Activated naive CD8-positive, alpha-beta T cell (primary cell): ENCODE measurements around the gene LIX1.

Experiments
- H3K27ac Mint-ChIP-seq: one replicate; pipeline ENCODE4 v1.8.0; 2021; ENCODE audit warnings: mixed read lengths
- H3K27me3 Mint-ChIP-seq: one replicate; pipeline ENCODE4 v1.8.0; 2021; ENCODE audit warnings: mixed read lengths
- H3K36me3 Mint-ChIP-seq: one replicate; pipeline ENCODE4 v1.8.0; 2021; ENCODE audit warnings: mixed read lengths
- H3K4me1 Mint-ChIP-seq: one replicate; pipeline ENCODE4 v1.8.0; 2021; ENCODE audit warnings: low read depth, mixed read lengths
- H3K4me3 Mint-ChIP-seq: one replicate; pipeline ENCODE4 v1.8.0; 2021; ENCODE audit warnings: mild to moderate bottlenecking, mixed read lengths
- H3K9me3 Mint-ChIP-seq: one replicate; pipeline ENCODE4 v1.8.0; 2021; ENCODE audit warnings: low read depth, mixed read lengths

Gene LIX1

GRCh38 chr5:97131139-97131710, 11.2 kb downstream of the LIX1 start:
- H3K36me3 Mint-ChIP-seq, result no peaks in the 10 kb centered on the region
- H3K4me3 Mint-ChIP-seq, result no peak overlapping the region
- no peaks in the 10 kb centered on the region for H3K9me3 Mint-ChIP-seq
- peaks cover 6% of the 10 kb centered on the region for H3K4me1 Mint-ChIP-seq
- peaks cover 3% of the 10 kb centered on the region for H3K27me3 Mint-ChIP-seq
- H3K27ac Mint-ChIP-seq, result no peak overlapping the region

GRCh38 chr5:97127727-97128126, 14.7 kb downstream of the LIX1 start:
- no peaks in the 10 kb centered on the region for H3K9me3 Mint-ChIP-seq
- no peaks in the 10 kb centered on the region for H3K36me3 Mint-ChIP-seq
- peaks cover 4% of the 10 kb centered on the region for H3K27me3 Mint-ChIP-seq
- H3K27ac Mint-ChIP-seq, result no peak overlapping the region
- no peak overlapping the region for H3K4me3 Mint-ChIP-seq
- no peaks in the 10 kb centered on the region for H3K4me1 Mint-ChIP-seq

- Mint-ChIP-seq H3K4me3 (no peak overlapping the region), H3K27ac (no peak overlapping the region), H3K27me3 (peaks cover 4% of the 10 kb centered on the region), H3K4me1 (no peaks in the 10 kb centered on the region), H3K9me3 (no peaks in the 10 kb centered on the region), H3K36me3 (no peaks in the 10 kb centered on the region)
These were observed 17.2 kb downstream of the LIX1 start for GRCh38 chr5:97125125-97125683.

GRCh38 chr5:97124335-97124734, 18.1 kb downstream of the LIX1 start:
- Mint-ChIP-seq H3K27ac (no peak overlapping the region), H3K4me3 (no peak overlapping the region), H3K36me3 (no peaks in the 10 kb centered on the region), H3K9me3 (no peaks in the 10 kb centered on the region), H3K4me1 (no peaks in the 10 kb centered on the region), H3K27me3 (peaks cover 3% of the 10 kb centered on the region)

GRCh38 chr5:97121848-97122247, 20.6 kb downstream of the LIX1 start:
- Mint-ChIP-seq H3K27me3 (peaks cover 3% of the 10 kb centered on the region), H3K4me3 (no peak overlapping the region), H3K9me3 (no peaks in the 10 kb centered on the region), H3K36me3 (no peaks in the 10 kb centered on the region), H3K27ac (no peak overlapping the region), H3K4me1 (no peaks in the 10 kb centered on the region)

GRCh38 chr5:97120195-97120594, 22.2 kb downstream of the LIX1 start:
- Mint-ChIP-seq H3K27ac (no peak overlapping the region), H3K4me3 (no peak overlapping the region), H3K4me1 (no peaks in the 10 kb centered on the region), H3K27me3 (no peaks in the 10 kb centered on the region), H3K9me3 (no peaks in the 10 kb centered on the region), H3K36me3 (no peaks in the 10 kb centered on the region)

GRCh38 chr5:97119007-97119390, 23.4 kb downstream of the LIX1 start:
- no peak overlapping the region for H3K4me3 Mint-ChIP-seq
- H3K27me3 Mint-ChIP-seq, result no peaks in the 10 kb centered on the region
- no peaks in the 10 kb centered on the region for H3K36me3 Mint-ChIP-seq
- no peaks in the 10 kb centered on the region for H3K9me3 Mint-ChIP-seq
- H3K27ac Mint-ChIP-seq, result no peak overlapping the region
- H3K4me1 Mint-ChIP-seq, result no peaks in the 10 kb centered on the region

- no peaks in the 10 kb centered on the region for H3K27me3 Mint-ChIP-seq
- no peak overlapping the region for H3K27ac Mint-ChIP-seq
- H3K4me1 Mint-ChIP-seq, result no peaks in the 10 kb centered on the region
- H3K9me3 Mint-ChIP-seq, result no peaks in the 10 kb centered on the region
- H3K4me3 Mint-ChIP-seq, result no peak overlapping the region
- H3K36me3 Mint-ChIP-seq, result no peaks in the 10 kb centered on the region
These were observed 24.0 kb downstream of the LIX1 start for GRCh38 chr5:97118261-97119006.

GRCh38 chr5:97115932-97116331, 26.5 kb downstream of the LIX1 start:
- H3K27me3 Mint-ChIP-seq, result no peaks in the 10 kb centered on the region
- no peaks in the 10 kb centered on the region for H3K36me3 Mint-ChIP-seq
- no peak overlapping the region for H3K27ac Mint-ChIP-seq
- no peaks in the 10 kb centered on the region for H3K9me3 Mint-ChIP-seq
- peaks cover 15% of the 10 kb centered on the region for H3K4me1 Mint-ChIP-seq
- no peak overlapping the region for H3K4me3 Mint-ChIP-seq

GRCh38 chr5:97112230-97112629, 30.2 kb downstream of the LIX1 start:
- Mint-ChIP-seq H3K36me3 (peaks cover 3% of the 10 kb centered on the region), H3K4me3 (no peak overlapping the region), H3K27ac (no peak overlapping the region), H3K9me3 (no peaks in the 10 kb centered on the region), H3K4me1 (peaks cover 17% of the 10 kb centered on the region), H3K27me3 (peaks cover 3% of the 10 kb centered on the region)

GRCh38 chr5:97111616-97112015, 30.8 kb downstream of the LIX1 start:
- Mint-ChIP-seq H3K36me3 (peaks cover 3% of the 10 kb centered on the region), H3K9me3 (no peaks in the 10 kb centered on the region), H3K27ac (no peak overlapping the region), H3K27me3 (peaks cover 3% of the 10 kb centered on the region), H3K4me3 (no peak overlapping the region), H3K4me1 (peaks cover 17% of the 10 kb centered on the region)

GRCh38 chr5:97111004-97111403, 31.4 kb downstream of the LIX1 start:
- Mint-ChIP-seq H3K27me3 (peaks cover 3% of the 10 kb centered on the region), H3K36me3 (peaks cover 3% of the 10 kb centered on the region), H3K4me1 (peaks cover 17% of the 10 kb centered on the region), H3K9me3 (no peaks in the 10 kb centered on the region), H3K27ac (no peak overlapping the region), H3K4me3 (no peak overlapping the region)

- Mint-ChIP-seq H3K36me3 (peaks cover 3% of the 10 kb centered on the region), H3K9me3 (no peaks in the 10 kb centered on the region), H3K4me1 (peaks cover 13% of the 10 kb centered on the region)
These were observed 35.1 kb downstream of the LIX1 start for GRCh38 chr5:97107318-97107717.

GRCh38 chr5:97106216-97106581, 36.2 kb downstream of the LIX1 start:
- H3K4me1 Mint-ChIP-seq, result peaks cover 2% of the 10 kb centered on the region
- H3K27me3 Mint-ChIP-seq, result peaks cover 3% of the 10 kb centered on the region
- no peaks in the 10 kb centered on the region for H3K9me3 Mint-ChIP-seq
- H3K36me3 Mint-ChIP-seq, result peaks cover 3% of the 10 kb centered on the region
- no peak overlapping the region for H3K4me3 Mint-ChIP-seq
- H3K27ac Mint-ChIP-seq, result no peak overlapping the region

More at GRCh38 chr5:97107318-97107717, 35.1 kb downstream of the LIX1 start:
- H3K27ac Mint-ChIP-seq, result no peak overlapping the region
- H3K4me3 Mint-ChIP-seq, result no peak overlapping the region
- peaks cover 3% of the 10 kb centered on the region for H3K27me3 Mint-ChIP-seq

- H3K4me1 Mint-ChIP-seq, result peaks cover 2% of the 10 kb centered on the region
- no peaks in the 10 kb centered on the region for H3K9me3 Mint-ChIP-seq
- H3K36me3 Mint-ChIP-seq, result peaks cover 3% of the 10 kb centered on the region
- H3K27ac Mint-ChIP-seq, result no peak overlapping the region
- no peak overlapping the region for H3K4me3 Mint-ChIP-seq
- H3K27me3 Mint-ChIP-seq, result peaks cover 3% of the 10 kb centered on the region
These were observed 36.8 kb downstream of the LIX1 start for GRCh38 chr5:97105501-97106215.
